Activated CD8-positive, alpha-beta memory T cell treated with anti-CD3 and anti-CD28 coated beads, Interleukin-2, amount 50 U/mL, for 1 hour (primary cell): ENCODE results near the gene KCNA4.
"Not testable (repeated sequence)": the region's sequence is repeated elsewhere in the genome, so short reads cannot be mapped to it uniquely, and the experiment has no call there.

Source experiments
- DNase-seq: peaks from one replicate; pipeline ENCODE4 v3.0.0-alpha.2; 2020; ENCODE audit errors: extremely low read depth

Gene KCNA4

DNA sequence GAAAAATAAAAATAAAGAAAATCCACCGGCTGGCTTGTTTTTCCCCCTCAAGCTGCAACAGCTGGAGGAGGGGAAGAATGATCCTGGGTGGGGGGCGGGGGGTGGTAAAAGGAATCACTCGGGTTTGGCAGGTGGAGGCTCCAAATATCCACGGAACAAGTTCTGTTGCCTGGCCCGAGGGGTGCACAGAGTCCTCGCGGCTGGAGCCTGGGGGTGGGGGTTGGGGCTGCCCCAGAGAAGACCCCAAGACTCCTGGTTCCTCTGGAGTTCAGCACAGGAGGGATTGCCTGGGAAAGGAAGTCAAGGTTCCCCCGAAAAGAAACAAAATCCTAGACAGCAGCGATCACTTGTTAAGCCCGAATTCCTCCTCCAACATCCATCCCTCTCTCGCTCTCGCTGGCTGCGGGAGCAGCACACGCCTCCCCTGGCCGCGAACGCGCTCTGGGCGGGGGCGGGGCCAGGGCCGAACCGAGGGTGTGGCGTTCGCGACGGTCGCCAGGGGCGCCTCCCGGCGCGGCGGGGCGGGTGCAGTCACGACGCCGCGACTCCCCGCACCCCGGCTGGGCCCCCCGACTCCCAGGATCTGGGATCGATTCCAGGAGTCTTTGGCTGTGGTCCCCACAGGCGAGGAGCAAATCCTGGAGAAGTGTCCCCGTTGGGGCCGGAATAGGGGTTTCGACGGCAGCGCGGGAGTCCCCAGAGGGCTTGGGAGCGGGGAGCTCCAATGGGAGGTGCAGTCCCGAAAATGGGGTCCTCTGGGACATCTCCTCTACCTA is at the start of gene KCNA4:
TSS of gene KCNA4 (minus strand) at position 443 of the 776 bp plus-strand sequence. CDS start 4,352 bp downstream, outside the sequence.
- DNase-seq: no peak

- no peak for DNase-seq
Measured at GRCh38 chr11:30062103-30062502, 45.3 kb upstream of the KCNA4 start.

GRCh38 chr11:30059172-30059815 is 42.5 kb upstream of the KCNA4 start:
- no peak for DNase-seq

GRCh38 chr11:30049214-30049613 is 32.4 kb upstream of the KCNA4 start:
- DNase-seq: no peak

GRCh38 chr11:30046578-30046945 is 29.7 kb upstream of the KCNA4 start:
- DNase-seq: no peak

DNA sequence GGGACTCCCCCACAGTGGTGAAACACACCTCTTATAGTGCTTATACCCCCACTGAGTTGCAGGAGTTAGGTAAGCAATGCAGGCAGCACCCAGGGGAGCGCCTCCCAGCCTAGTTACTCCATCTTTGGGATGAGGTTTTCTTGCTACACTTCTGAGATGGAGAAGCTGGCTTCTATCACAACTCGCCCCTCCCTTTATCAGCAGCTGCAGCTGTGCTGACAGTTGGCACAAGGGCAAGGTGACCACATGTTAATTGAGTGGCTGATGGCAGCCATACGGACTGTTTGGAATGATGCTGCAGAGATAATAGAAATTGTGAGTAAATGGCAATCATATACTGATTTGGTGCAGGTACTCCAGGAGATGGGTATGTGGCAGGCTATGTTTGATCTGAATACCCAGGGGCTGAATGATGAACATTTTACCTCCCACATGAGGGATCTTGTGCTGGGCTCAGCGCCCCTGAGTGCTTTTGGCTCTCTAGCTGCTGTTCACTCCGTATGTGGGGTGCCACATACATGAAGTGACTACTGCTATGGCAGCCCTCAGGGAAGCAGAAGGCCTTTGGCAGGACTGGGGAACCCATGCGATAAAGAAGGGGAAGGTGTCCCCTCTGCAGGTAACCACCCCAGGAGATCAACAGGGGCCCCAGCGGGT is 29.2 kb upstream of the KCNA4 start:
- DNase-seq: no peak

DNA sequence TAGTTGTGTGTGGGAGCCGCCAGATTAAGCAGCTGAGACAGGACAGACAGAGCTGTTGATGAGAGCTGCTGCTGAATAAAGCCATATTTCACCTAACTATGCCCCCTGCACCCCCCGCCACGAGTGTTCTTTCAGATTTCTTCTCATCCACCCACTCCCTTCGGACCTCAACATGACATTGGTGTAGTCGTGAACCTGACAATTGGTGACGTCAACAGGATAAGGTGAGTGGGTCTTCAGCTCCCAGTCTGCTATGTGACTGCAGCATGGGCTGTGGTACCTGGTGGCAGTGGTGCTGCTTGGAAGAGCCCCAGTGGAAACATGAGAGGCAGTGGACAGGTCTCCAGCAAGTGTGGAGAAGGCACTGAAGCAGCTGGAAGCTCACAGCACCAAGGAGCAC is 28.3 kb upstream of the KCNA4 start:
- no peak for DNase-seq

DNA sequence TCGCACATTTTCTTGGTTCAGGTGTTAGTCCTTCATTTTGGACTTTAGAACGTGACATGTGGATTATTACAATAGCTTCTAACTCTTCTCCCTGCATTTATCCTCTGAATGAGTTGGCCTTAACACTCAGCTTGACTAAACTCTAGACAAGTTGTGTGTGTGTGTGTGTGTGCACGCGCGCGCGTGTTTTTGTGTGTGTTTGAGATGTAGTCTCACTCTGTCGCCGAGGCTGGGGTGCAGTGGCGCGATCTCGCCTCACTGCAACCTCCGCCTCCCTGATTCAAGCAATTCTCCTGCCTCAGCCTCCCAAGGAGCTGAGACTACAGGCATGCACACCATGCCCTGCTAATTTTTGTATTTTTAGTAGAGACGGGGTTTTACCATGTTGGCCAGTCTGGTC is 24.3 kb upstream of the KCNA4 start:
- DNase-seq: no peak

DNA sequence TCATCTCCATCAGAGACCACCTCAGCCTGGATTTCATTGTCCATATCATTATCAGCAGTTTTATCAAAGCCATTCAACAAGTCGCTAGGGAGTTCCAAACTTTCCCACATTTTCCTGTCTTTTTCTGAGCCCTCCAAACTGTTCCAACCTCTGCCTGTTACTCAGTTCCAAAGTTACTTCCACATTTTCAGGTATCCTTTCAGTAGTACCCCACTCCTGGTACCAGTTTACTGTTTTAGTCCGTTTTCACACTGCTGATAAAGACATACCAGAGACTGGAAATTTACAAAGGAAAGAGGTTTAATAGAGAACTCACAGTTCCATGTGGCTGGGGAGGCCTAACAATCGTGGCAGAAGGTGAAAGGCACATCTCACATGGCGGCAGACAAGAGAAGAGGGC is 17.9 kb upstream of the KCNA4 start:
- not testable (repeated sequence) for DNase-seq

GRCh38 chr11:30034166-30034565 is 17.3 kb upstream of the KCNA4 start:
- DNase-seq: not testable (repeated sequence)

DNA sequence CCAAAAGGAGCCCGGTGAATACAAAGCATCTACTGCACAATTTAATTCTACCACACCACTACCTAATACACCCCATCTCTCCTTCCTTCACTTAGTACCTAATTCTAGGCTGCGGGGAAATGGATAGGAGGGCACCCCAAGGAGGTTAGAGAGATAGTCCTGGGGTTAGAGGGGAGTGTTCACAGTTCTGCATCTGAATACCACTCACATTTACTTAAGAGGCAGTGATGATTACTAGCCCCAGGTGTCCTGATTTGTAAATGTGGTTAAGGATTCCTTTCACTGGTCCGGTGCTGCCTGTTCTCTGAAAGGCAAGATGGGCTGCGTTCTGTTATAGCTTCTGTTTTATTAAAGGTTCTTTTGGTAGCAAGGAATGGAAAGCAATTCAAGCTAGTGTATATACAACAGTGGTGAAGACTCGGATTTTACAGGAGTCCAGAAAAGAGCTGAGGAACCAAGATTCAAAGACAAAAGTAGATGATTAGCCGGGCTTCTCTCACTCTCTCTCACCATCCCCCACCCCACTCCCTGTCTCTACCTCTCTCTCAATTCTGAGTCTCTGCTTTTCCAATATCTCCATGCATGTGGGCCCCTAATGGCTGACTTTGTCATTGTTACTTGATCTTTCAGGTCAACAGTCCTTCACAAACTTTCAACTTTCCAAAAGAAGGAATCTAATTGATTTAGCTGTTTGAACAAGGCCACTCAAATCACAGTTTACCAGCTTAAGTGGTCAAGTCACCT is 8.7 kb upstream of the KCNA4 start:
- no peak for DNase-seq

DNA sequence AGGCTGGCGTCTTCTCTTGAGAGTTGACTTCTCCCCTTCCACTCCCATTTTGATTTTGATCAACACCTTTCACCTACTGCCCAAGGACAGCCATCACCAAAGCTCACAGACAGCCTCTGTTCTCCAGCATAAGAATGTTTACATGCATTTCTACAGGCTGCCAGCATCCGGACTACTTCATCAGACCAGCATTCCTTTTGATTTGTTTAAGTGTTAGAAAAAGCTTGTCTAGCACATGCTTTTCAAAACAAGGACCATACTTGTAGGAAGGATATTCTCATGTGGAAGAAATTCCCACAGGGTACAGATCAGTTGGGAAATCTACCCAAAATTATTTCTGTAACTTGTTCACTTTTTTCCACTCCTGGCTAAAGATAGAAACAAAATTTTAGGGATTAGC is 6.2 kb upstream of the KCNA4 start:
- no peak for DNase-seq

DNA sequence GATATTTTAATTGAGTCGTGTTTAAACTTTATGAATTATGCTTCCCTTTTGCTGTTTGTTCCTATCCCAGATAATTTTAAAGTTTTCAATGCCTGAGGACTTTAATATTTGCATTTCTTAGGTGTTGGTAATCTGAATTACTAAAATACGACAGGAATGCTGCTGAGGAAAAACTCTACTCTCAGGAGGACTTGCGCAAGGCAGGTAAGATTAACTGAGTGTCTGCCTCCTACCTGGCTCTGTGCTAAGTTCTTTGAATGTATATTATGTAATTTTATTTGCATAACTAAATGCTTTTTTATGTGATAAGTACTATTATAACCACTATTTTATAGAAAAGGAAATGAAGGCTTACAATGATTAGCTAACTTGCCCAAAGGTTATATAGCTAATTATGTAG is 2.7 kb upstream of the KCNA4 start:
- no peak for DNase-seq

- DNase-seq: no peak
Measured at GRCh38 chr11:30018495-30018894, 1.7 kb upstream of the KCNA4 start.

DNA sequence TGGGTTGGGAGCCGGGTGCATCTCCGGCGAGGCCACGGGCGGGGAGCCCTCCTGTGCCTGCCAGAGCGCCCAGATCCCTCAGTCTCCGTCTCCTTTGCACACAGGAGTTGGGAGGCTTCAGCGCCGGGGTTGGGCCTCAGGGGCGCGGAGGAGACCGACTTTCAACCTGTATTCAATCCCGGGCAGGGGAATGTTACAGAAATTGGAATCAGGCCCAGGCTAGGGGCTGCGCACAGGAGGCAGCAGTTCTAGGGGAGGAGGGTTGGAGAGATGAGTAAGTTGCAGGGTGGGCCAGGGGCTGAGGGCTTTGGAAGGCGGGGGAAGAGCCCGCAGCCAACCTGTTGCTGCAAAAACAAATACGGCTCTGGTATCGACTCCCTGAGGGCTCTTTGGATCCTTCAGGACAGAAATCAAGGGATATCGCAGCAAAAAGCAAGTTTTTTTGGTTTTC is 640 bp upstream of the KCNA4 start:
- DNase-seq: no peak

- no peak for DNase-seq
Measured at GRCh38 chr11:30015725-30016412, 961 bp downstream of the KCNA4 start.

GRCh38 chr11:30012346-30012745 is 4.5 kb downstream of the KCNA4 start:
- no peak for DNase-seq

DNA sequence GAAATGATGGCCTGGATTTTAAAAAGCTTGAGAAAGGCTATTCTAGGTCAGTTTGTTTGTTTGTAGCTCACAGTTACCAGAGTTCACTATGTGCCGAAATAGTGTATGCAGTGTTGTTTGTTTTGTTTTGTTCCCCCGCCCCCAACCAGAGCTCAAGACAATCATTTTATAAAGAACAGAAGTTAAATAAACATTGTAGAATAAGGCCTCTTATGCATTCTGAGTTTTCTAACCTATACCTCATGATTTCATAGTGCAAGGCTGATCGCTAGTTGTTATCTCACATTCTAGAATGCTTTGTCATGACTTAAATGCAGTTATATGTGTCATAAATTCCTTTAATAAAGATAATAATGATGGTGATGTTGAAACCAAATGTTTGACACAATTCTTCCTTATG is 7.8 kb downstream of the KCNA4 start:
- DNase-seq: no peak

DNA sequence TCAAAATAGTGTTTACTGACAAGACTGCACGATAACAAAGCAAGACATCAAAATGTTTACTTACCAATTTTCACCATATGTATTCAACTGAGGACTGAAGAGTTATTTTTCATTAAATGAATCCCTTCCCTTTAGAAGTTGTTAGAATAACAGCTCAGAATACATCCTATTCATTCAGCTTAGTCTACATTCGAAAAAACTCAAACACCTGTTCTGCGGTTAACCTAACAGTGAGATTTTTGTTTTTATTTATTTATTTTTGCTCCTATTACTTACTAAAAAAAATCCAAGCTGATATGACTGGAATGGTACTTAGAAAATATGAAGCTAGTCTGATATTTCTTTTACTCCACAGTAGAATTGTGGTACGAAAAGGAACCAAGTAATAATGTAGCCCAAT is 10.0 kb downstream of the KCNA4 start:
- DNase-seq: no peak

DNA sequence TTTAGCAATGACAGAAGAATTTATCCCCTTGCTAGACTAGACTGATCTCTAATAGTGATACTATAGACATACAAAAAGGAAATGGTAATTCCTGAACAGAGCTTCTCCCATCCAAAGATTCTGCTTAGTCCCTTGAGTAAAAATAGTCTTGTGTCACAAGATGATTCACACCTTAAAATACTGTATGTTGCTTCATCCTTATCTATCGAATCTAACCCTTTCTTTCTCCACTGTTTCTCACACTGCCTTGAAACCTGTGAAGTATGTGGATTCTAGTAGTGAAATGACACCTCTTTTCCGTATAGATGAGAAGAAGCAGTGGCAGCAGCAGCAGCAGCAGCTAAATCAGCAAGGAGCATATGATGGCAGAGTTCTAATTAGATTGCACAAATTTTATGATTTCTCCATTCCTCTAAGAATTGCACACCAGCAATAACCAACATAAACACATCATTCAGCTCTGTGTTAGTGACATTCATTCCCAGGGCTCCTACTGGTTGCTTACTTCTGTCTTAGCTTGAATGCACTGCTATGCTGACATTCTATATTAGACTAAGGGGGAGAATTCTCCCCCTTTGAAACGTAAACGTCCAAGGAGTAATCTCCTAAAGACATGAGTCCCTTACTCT is 14.6 kb downstream of the KCNA4 start:
- no peak for DNase-seq
